ENCODE measurements around the gene DCLRE1C.
"Not testable (repeated sequence)": the region's sequence is repeated elsewhere in the genome, so short reads cannot be mapped to it uniquely, and the experiment has no call there.

The DCLRE1C gene

DNA sequence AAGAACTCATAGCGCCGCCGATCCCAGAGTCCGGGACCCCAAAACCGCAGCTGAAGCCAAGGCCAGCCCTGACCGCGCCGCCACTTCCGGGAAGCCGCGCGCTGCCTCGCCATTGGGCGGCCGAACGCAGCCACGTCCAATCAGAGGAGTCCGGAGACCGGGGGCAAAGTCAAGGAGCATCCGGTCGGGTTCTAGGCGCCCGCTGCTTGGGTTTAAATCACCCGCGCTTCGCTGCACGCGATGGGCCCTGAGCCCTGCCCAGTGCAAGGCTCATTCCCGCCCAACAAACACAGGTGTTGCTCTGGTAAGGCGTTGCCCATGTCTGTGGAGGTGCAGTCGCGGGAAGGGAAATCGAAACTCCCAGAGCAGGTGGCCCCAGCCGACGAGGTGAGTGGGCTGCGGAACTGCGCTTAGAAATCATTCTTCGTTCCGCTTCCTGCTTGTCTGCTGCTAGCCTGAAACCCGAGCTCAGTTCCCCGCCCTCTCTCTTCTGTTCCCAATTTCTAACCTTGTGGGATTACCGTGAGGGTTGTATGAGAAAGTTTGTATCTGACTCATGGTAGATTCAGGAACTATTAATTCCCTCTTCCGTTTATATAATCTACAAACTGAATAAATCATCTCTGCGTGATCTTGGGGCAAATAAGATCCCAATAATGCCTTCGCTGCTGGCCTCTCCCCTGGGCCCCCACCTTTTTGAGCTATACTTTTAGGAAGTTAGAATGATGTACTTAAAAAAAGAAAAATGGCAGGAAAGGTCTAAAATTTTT, at the start of gene DCLRE1C:
Gene DCLRE1C (minus strand): TSS at position 96 of the 770 bp plus-strand sequence. CDS start 86 bp downstream, at position 10.
- DNase-seq: peak; percentile 91

DNA sequence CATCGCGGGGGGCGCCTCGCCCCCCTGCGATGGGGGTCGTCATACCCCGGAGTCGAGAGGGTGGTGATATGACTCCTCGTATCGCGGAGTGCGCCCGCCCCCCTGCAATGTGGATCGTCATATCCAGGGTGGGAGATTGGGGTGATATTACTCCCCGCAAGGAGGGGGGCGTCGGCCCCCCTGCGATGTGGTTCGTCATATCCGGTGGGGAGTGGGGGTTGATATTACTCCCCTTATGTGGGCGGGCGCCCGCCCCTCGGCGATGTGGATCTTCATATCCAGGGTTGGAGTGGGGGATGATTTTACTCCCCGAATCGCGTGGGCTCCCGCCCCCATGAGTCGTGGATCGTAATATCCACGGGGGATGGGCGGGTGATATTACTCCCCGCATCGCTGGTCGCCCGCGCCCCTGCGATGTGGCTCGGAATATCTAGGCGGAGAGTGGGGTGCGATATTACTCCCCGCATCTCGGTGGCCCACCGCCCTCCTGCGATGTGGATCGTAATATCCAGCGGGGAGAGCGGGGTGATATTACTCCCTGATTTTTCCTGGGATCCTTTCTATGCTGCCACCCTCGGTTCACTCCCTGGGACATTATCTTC, 42.2 kb upstream of the DCLRE1C start:
- no peak for DNase-seq

DNA sequence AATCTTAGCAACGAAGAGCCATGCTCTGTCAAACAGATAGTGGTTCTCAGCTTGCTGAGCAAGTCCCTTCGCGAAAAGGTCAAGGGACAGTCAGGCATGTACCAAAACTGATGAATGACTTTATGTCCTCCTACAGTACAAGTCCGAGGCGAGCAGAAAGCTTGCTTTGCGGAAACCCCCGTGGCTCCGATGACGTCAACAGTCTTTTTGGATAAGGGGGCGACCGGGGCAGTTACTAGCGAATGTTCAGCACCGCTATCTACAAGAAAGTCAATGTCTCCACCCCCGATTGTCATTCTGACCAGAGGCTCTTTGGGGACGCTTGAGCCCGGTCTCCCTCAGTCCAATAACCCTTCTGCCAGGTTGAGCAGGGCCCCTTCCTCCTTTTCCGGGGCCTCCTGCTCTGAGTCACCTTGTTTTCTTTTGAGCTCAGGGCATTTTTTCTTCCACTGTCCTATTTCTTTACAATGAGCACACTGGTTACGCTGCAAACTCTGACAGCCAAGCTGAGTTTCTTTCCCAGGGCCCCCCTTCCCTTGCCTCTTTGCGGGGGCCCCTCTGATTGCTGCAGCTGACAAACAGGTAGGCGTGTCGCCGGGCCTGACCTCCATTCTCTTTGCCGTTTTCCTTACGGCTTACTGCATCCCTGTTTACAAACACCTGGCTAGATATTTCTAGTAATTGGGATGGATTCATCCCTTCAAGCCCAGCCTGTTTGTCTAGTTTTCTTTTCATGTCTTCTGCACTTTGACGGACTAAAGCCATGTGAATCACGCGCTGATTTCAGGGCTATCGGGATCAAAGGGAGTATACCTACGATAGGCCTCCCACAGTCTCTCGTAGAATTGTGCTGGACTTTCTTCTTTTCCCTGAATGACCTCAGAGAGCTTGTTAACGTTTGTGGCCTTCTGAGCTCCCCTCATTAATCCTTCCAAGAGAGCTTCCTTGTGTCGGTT, 39.9 kb upstream of the DCLRE1C start:
- DNase-seq: not testable (repeated sequence)

DNA sequence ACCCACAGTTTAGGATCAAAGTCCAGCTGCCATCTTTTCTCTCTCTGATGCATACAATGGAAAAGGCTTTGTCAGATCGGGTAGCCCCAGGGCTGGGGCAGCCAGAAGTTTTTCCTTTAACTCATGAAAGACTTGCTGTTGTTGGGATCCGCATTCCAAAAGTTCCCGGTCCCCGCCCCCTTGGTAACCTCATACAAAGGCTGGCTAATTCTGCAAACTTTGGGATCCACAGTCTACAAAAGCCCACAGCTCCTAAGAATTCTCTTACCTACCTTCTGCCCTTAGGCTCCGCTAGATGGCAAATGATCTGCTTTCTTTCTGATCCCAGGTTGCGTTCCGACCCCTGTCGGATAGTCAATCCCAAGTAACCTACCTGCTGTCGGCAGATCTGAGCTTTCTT, 38.4 kb upstream of the DCLRE1C start:
- DNase-seq: not testable (repeated sequence)

DNA sequence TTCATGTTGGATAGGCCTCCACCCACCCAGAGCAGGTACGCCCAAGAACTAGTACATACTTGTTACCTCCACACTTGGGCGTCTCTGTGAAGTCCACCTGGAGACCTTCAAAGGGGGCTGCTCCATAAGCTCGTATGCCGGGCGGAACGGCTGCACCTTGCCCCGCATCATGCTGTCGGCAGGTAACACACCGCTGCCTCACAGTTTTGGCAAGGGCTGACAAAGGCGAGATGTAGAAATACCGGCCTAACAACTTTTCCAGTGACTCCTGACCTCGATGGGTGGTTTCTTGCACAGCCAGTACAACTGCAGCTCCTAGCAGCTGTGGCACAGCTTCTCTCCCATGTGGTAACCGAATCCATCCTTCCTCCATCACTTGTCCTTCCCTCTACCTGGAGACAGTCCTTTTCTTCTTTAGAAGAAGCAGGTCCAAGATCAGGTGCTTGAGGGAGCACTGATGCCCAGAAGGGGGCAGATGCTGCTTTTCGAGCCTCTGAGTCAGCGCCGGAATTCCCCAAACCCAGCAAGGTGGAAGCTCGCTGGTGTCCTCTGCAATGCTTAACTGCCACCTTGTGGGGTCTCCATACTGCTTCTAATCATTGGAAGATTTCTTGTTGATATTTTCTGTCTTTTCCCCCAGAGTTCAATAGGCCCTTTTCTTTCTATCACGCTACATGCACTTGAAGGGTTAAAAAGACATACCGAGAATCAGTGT, 37.3 kb upstream of the DCLRE1C start:
- peak; percentile 64 for DNase-seq

DNA sequence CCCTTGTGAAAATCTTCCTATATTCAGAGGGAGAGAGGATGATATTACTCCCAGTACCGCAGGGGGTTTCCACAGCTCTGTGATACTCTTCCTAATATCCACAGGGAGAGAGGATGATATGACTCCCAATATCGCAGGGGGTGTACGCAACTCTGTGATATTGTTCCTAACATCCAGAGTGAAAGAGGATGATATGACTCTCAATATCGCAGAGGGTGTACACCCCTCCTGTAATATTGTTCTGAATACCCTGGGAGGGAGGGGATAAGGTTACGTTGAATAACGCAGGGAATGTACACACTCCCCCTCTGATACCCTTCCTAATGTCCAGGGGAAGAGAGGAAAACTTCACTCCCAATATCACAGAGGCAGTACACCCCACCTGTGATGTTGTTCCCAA, 35.7 kb upstream of the DCLRE1C start:
- not testable (repeated sequence) for DNase-seq

DNA sequence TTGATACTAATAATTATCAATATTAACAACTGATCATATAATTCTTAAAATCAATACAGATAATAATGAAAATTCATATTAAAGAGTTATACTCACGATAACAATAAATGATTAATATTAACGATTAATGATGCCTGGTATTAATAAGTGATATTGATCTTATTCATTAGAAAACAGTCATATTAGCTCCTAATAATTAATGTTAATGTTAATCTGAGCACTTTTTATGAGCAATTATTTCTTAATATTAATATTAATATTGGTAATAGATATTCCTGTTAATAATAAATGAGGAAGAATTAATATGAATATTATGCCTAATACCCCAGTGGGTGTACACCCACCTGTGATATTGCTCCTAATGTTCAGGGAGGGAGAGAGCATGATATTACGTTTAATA, 28.8 kb upstream of the DCLRE1C start:
- DNase-seq: no peak

DNA sequence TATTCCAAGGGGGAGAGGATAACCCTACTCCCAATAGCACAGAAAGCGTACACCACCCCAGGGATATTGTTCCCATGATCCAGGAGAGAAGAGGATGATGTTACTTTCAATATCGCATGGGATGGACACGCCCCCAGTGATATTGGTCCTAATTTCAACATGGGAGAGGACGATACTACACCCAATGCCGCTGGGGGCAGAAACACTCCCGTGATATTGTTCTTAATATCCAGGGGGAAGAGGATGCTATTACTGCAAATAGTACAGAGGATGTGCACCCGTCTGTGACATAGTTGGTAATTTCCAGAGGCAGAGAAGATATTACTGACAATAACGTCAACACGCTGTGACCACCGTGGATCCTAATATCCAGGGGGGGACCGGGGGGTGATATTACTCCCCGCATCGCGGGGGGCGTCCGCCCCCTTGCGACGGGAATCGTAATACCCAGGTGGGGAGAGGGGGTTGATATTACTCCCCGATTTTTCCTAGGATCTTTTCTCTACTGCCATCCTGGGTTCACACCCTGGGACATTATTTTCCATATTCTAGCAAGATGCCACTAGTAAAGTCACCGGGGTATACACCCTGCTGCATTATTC, 21.9 kb upstream of the DCLRE1C start:
- no peak for DNase-seq

DNA sequence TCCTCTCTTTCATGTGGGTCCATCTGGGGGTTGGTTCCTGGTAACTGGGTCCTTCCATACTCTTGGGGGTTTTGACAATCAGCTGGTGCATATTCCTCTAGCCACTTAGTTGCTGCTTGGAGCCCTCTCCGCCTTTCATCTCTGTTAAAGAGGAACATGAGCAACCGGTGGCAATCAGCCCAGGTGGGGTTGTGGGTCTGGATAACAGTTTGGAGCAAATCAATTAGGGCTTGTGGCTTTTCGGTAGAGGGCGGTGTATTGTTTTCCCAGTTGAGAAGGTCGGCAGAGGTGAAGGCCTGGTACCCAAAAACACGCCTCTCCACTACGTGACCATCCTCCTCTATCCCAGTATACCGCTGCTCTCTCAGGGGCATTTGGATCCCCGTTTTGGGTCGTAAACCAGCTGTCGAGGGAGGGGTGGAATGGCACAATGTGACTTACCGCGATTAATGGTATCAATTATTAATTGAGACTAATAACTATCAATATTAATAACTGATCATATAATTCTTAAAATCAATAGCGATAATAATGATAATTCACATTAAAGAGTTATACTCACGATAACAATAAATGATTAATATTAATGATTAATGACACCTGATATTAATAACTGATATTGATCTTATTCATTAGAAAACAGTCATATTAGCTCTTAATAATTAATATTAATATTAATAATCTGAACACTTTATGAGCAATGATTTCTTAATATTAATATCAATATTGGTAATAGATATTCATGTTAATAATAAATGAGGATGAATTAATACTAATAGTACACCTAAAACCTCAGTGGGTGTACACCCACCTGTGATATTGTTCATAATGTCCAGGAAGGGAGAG, 20.5 kb upstream of the DCLRE1C start:
- DNase-seq: not testable (repeated sequence)

DNA sequence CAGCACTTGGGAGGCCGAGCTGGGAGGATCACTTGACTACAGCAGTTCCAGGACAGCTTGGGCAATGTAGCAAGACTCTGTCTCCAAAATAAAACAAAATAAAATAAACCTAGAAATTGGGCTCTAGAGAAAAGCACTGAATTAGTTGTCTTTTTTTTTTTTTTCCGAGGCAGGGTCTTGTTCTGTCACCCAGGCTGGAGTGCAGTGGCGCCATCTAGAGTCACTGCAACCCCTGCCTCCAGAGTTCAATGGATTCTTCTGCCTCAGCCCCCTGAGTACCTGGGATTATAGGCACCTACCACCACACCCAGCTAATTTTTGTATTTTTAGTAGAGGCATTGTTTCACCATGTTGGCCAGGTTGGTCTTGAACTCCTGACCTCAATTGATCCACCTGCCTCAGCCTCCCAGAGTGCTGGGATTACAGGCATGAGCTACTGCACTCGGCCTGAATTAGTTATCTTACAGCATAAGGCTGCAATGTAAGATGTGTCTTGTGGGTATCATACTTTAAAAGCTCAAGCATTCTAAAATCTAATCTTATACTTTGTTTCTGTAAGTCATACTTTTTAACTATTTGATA, 18.1 kb upstream of the DCLRE1C start:
- peak; percentile 35 for DNase-seq

DNA sequence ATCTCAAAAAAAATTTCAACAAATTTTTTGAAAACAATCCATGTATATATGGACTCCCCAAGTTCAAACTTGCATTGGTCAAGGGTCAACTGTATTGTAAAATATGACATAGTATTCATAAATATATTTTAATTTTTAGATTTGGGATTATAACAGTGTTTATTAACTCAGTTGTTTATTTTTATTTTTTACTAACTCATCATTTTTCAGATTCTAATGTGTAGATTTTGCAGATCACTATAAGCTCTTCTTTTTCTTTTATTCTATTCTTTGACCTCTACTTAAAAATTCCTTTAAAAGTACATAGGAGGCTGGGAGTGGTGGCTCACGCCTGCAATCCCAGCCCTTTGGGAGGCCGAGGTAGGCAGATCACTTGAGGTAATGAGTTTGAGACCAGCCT, 14.0 kb upstream of the DCLRE1C start:
- no peak for DNase-seq

DNA sequence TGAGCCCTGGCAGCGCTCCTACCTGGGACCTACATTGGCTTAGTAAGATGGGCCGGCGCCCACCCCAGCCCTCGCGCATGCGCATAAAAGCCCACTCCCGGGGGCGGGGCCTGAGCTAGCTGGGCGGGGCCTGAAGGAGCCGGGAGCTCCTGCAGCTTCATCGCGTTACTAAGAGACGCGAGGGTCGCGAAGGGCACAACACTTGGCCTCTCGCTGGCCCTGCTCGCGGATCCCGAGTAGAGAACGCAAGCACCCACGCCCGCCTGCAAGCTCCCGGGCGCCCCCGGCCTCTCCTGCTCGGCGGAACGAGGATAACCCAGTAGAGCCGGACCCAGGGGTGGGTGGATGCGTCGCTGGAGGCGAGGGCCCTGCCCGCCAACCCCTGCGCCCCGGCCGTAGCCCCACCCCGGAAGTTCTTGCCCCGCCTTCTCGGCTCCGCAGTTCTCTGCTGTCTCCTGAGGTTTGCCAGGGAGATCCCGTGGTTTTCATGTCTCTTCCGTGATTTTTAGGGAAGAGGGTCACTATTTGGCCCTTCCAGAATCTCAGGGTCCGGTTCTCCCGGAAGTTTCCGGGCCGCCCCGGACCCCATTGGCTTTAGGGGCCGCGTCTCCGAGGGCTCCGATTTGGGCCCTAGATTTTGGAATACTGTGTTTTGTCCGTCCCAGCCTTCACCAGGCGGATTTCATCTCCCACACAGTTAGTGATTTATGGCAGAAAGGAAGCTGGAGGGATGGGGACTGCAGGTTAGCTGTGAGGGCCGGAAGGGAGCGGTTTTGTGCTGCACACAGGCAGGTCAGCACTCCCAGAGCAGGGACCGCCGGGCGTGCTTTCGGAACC, 5.5 kb upstream of the DCLRE1C start, which contains the start of gene MEIG1:
Gene MEIG1 (plus strand): TSS at position 168 of the 837 bp plus-strand sequence. CDS start 7,081 bp downstream, outside the sequence.
- peak; percentile 86 for DNase-seq

DNA sequence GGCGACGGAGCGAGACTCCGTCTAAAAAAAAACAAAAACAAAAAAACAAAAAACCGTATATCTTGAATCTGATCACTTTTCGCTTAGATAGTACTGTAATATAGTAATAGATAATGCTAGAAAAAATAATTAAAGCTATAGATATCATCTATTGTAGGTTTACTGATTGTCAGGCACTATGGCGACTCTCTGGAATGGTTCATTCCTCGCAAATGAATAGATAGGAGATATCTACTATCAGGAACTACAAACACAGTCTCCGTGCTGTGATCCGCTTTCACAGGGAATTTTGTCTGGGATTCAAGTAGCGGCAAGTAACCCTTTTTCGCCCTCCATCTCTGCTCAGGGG, 5.0 kb upstream of the DCLRE1C start:
- DNase-seq: no peak

DNA sequence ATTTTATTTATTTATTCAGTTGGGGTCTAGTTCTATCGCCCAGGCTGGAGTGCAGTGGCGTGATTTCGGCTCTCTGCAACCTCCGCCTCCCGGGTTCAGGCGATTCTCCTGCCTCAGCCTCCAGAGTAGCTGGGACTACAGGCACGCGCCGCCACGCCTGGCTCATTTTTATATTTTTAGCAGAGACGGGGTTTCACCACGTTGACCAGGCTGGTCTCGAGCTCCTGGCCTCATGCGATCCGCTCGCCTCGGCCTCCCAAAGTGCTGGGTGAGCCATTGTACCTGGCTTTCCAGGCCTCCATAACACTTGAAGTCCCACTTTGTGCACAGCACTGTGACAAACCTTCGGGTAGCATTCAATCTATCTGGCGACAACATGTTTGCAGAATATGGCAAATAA, 1.0 kb upstream of the DCLRE1C start:
- DNase-seq: no peak

DNA sequence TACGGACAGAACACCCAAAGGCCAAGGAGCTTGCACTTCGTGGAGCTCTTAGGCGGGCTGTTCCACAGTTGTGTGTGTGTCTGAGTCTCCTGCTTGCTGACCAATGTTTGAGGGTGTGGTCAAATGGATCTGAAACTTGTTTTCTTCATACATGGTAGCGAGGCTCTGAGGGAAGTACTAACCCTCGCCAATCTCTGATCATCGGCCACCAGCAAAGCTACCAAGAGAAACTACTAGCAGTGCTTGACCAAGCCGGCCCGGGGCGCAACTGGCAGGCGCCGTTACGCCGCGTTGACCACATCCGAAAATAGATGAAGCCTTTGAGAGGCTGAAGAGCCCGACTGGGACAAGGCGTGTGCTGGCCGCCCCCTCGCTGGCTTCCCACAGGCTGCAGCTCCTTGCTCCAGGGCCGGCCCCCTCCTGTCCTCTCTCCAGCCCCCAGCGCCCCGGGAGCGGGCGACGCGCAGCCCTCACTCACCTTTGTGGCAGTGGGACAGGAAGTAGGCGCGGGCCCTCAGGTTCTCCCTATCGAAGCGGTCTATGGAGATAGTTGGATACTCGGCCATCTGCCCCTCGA, 384 bp downstream of the DCLRE1C start:
- peak; percentile 26 for DNase-seq

DNA sequence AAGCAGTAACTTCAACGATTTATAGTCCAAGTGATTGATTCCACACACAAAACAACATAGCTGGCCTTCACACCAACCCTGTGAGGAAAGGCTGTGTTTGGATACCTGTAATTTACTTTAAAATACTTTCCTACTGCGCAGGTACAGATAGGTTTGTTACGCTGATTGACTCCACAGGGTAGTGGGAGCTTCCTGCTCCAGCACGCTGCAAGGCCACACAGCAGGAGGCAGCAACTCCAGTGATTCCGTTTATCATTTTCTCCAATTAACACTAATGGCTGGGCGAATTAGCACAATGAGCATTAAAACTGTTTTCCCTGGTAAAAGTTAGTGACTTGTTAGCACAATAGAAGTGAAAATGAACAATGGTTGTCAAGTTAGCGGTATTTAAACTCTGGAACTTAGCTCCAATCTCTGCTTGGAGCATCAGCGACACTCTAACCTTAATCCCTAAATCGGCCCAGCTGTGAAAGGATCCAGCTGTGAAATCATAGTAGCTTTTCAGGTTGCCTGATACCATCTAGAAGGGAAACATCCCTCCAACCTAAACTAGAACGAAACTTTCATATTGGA, 959 bp downstream of the DCLRE1C start:
- no peak for DNase-seq

DNA sequence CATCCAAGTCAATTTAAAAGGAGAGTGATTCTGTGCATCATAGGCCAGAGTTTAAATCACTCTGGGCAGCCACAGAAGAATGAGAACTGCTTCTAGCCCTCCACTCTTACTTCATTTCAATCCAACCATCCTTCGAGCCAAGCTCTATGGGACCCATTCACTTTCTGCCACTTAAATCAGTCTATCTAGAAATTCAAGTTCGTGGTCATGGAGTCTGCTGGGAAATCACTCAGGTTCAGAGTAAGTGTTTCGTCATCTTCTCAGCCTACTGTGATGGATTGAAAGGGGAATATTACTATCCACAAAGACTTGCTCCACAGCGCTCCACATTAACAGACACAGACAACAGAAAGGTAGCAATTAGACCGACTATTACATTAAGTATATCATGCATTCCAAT, 4.6 kb downstream of the DCLRE1C start:
- DNase-seq: no peak

DNA sequence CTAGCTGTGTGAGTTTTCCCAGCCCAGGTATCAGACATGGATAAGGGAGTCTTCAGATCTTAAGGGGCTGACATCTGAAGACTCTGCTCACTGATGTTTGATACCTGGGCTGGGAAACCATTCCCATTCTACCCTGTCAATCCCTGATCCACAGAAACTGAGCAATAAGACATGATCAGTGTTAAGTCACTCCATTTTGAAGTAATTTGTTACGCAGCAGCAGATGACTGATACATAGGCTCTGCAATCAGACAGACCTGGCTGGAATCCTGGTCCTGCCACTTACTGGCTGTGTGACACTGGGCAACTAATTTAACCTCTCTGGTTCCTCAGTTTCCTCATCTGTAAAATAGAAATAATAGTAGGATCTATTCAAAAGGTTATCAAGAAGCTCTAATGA, 6.6 kb downstream of the DCLRE1C start:
- DNase-seq: no peak

DNA sequence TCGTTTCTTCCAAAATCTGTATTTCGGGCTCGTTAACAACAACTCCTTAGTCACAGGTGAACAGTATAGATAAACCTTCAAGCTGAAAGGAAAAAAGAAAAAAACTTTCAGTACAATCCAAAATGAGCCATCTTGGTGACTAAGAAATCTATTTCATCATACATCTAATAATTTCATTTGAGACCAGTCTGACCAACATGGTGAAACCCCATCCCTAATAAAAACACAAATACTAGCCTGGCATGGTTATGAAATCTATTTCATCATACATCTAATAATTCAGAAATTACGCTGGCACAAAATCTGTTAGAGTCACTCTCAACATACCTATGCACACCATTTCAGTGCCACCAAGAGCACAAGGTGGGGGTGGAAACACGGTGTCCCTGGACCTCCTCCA, 8.8 kb downstream of the DCLRE1C start:
- DNase-seq: no peak
